Immature natural killer cell (primary cell): Measurements from ENCODE around the gene RTKN. TPM values are rescaled to one million over a fixed set of nuclear protein-coding genes. Genes with fewer than 3 reads are reported as not detected.
"Not testable (repeated sequence)": the region's sequence is repeated elsewhere in the genome, so short reads cannot be mapped to it uniquely, and the experiment has no call there.

Source experiments
- DNase-seq, 3 donors: peaks; one replicate each; pipeline ENCODE4 v3.0.0; 2022; ENCODE audit warnings: mixed read lengths in 1 of 3
- H3K27ac Mint-ChIP-seq, 6 donors: one replicate each; pipeline ENCODE4 v1.8.0; 2020; ENCODE audit warnings: mixed read lengths in 6 of 6, mild to moderate bottlenecking in 5 of 6, inconsistent platforms in 4 of 6, moderate library complexity in 3 of 6
- H3K27me3 Mint-ChIP-seq, 3 donors: one replicate each; pipeline ENCODE4 v1.8.0; 2020 to 2021; ENCODE audit warnings: low read depth in 3 of 3, mild to moderate bottlenecking in 3 of 3, mixed read lengths in 3 of 3, moderate library complexity in 3 of 3, inconsistent platforms in 1 of 3
- H3K36me3 Mint-ChIP-seq, 3 donors: one replicate each; pipeline ENCODE4 v1.8.0; 2020; ENCODE audit warnings: mixed read lengths in 3 of 3, inconsistent platforms in 2 of 3, mild to moderate bottlenecking in 2 of 3
- H3K4me1 Mint-ChIP-seq, 2 donors: one replicate each; pipeline ENCODE4 v1.8.0; 2020; ENCODE audit warnings: inconsistent platforms in 2 of 2, mild to moderate bottlenecking in 2 of 2, mixed read lengths in 2 of 2, moderate library complexity in 1 of 2
- H3K4me3 Mint-ChIP-seq, 5 donors: one replicate each; pipeline ENCODE4 v1.8.0; 2020; ENCODE audit warnings: mild to moderate bottlenecking in 5 of 5, mixed read lengths in 5 of 5, inconsistent platforms in 3 of 5, moderate library complexity in 3 of 5
- H3K9me3 Mint-ChIP-seq, 6 donors: one replicate each; pipeline ENCODE4 v1.8.0; 2020; ENCODE audit warnings: mild to moderate bottlenecking in 6 of 6, mixed read lengths in 6 of 6, inconsistent platforms in 4 of 6, moderate library complexity in 3 of 6
- polyA plus RNA-seq, 3 donors: library from polyadenylated mRNA; unstranded; fragments of 300-500 nt; fragmentation: Illumina TruSeq; gene quantifications; one replicate each; pipeline ENCODE4 v1.2.3, GENCODE V29; 2021

The RTKN gene, protein sequence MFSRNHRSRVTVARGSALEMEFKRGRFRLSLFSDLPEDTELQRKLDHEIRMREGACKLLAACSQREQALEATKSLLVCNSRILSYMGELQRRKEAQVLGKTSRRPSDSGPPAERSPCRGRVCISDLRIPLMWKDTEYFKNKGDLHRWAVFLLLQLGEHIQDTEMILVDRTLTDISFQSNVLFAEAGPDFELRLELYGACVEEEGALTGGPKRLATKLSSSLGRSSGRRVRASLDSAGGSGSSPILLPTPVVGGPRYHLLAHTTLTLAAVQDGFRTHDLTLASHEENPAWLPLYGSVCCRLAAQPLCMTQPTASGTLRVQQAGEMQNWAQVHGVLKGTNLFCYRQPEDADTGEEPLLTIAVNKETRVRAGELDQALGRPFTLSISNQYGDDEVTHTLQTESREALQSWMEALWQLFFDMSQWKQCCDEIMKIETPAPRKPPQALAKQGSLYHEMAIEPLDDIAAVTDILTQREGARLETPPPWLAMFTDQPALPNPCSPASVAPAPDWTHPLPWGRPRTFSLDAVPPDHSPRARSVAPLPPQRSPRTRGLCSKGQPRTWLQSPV
- polyA plus RNA-seq: 10 to 100 TPM in 1 of 3 donors, 1 to 10 TPM in 2; 5.8 to 10.8 (median 8.4) TPM

- peaks cover 3 to 8% (median 5%) of the 10 kb centered on the region in 3 donors for H3K27me3 Mint-ChIP-seq
- peak within 1 kb of the TSS in 4 of 6 donors; percentile 57 to 88 (median 82) for H3K27ac Mint-ChIP-seq
- no peaks in the 10 kb centered on the region for H3K9me3 Mint-ChIP-seq
- no peaks in the 10 kb centered on the region for H3K36me3 Mint-ChIP-seq
- peak within 1 kb of the TSS; percentile 81 to 89 (median 83) for H3K4me3 Mint-ChIP-seq
- peak; percentile 43 to 70 (median 67) for DNase-seq
- peaks cover 27 to 29% of the 10 kb centered on the region in 2 donors for H3K4me1 Mint-ChIP-seq
Measured at GRCh38 chr2:74441690-74442482, at the start of gene RTKN. RTKN (minus strand) TSS chr2:74441937; CDS start chr2:74441816, 121 bp downstream.

DNA sequence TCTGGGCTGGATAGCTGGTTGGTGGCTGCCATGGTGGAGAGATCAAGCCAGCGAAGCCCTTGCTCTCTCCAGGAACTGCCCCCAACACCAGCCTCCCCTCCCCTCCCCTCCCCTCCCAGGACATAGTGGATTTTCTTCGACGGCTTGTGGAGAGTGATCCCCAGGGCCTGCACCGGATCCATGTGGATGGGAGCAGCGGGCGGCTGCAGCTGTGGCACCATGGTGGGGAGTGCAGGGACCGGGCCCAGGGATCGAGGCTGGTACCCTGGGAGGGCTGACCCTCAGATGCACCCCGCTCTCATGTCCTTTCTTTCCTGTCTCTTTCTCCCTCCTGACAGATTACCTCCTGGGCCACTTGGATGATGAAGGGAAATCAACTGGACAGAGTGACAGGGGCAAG, 48.2 kb upstream of the RTKN start:
- H3K4me3 Mint-ChIP-seq: no peak overlapping the region
- H3K27ac Mint-ChIP-seq: no peak overlapping the region
- DNase-seq: no peak
- peaks cover 29 to 44% (median 30%) of the 10 kb centered on the region in 3 donors for H3K36me3 Mint-ChIP-seq
- H3K4me1 Mint-ChIP-seq: peaks cover 0 to 2% of the 10 kb centered on the region in 2 donors
- peaks cover 0 to under 1% (median 0%) of the 10 kb centered on the region in 3 donors for H3K27me3 Mint-ChIP-seq
- no peaks in the 10 kb centered on the region for H3K9me3 Mint-ChIP-seq

GRCh38 chr2:74488643-74489481, 47.1 kb upstream of the RTKN start:
- no peak overlapping the region for H3K4me3 Mint-ChIP-seq
- H3K36me3 Mint-ChIP-seq: peaks cover 25 to 39% (median 25%) of the 10 kb centered on the region in 3 donors
- no peaks in the 10 kb centered on the region for H3K9me3 Mint-ChIP-seq
- no peak for DNase-seq
- no peaks in the 10 kb centered on the region for H3K27me3 Mint-ChIP-seq
- H3K4me1 Mint-ChIP-seq: peaks cover 3 to 5% of the 10 kb centered on the region in 2 donors
- peak overlapping the region in 1 of 6 donors; percentile 66 for H3K27ac Mint-ChIP-seq

DNA sequence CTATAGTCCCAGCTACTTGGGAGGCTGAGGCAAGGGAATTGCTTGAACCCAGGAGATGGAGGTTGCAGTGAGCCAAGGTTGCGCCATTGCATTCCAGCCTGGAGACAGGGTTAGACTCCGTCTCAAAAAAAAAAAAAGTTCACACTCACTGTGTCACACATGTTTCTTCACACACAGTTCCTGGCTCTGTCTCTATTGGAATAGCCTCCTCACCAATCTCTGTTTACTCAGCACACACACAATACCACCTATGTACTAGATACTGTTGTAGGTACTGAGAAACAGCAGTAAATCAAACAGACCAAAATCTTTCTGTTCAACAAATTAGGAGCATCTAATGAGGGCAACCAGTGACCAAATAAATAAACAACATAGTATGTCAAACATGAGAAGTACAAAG, 44.4 kb upstream of the RTKN start:
- Mint-ChIP-seq H3K4me3 (no peak overlapping the region), H3K27me3 (peaks cover 0 to 5% (median 2%) of the 10 kb centered on the region in 3 donors), H3K9me3 (no peaks in the 10 kb centered on the region), H3K27ac (no peak overlapping the region), H3K36me3 (peaks cover 21 to 28% (median 23%) of the 10 kb centered on the region in 3 donors), H3K4me1 (peaks cover 22 to 27% of the 10 kb centered on the region in 2 donors)
- DNase-seq: no peak

- peaks cover 35 to 40% of the 10 kb centered on the region in 2 donors for H3K4me1 Mint-ChIP-seq
Measured at GRCh38 chr2:74483675-74484164, 42.0 kb upstream of the RTKN start.

GRCh38 chr2:74482801-74483674, 41.3 kb upstream of the RTKN start, which contains the start of the genes CCDC142 and TTC31:
CCDC142 (minus strand) TSS chr2:74482998; CDS start chr2:74482837, 161 bp downstream.
TTC31 (plus strand) TSS chr2:74483081; CDS start chr2:74483096, 15 bp downstream.
- Mint-ChIP-seq H3K9me3 (no peaks in the 10 kb centered on the region), H3K27ac (peak within 1 kb of the TSS; percentile 90 to 100 (median 99)), H3K4me3 (peak within 1 kb of the TSS; percentile 97 to 100 (median 99)), H3K36me3 (peaks cover 6 to 14% (median 8%) of the 10 kb centered on the region in 3 donors), H3K27me3 (peaks cover 0 to 5% (median 4%) of the 10 kb centered on the region in 3 donors), H3K4me1 (peaks cover 35 to 40% of the 10 kb centered on the region in 2 donors)
- peak; percentile 94 to 96 (median 95) for DNase-seq

More at GRCh38 chr2:74483675-74484164, 42.0 kb upstream of the RTKN start:
- DNase-seq, H3K27me3 Mint-ChIP-seq, H3K9me3 Mint-ChIP-seq: not testable (repeated sequence)
- H3K4me3 Mint-ChIP-seq: peak overlapping the region; percentile 97 to 100 (median 99)
- peaks cover 6 to 14% (median 8%) of the 10 kb centered on the region in 3 donors for H3K36me3 Mint-ChIP-seq
- H3K27ac Mint-ChIP-seq: peak overlapping the region; percentile 90 to 100 (median 99)

GRCh38 chr2:74481961-74482800, 40.4 kb upstream of the RTKN start:
- peak overlapping the region; percentile 97 to 100 (median 99) for H3K4me3 Mint-ChIP-seq
- peak in 1 of 3 donors; percentile 76 for DNase-seq
- peaks cover 35 to 40% of the 10 kb centered on the region in 2 donors for H3K4me1 Mint-ChIP-seq
- H3K27ac Mint-ChIP-seq: peak overlapping the region; percentile 90 to 100 (median 99)
- peaks cover 0 to 5% (median 4%) of the 10 kb centered on the region in 3 donors for H3K27me3 Mint-ChIP-seq
- no peaks in the 10 kb centered on the region for H3K9me3 Mint-ChIP-seq
- peaks cover 6 to 20% (median 12%) of the 10 kb centered on the region in 3 donors for H3K36me3 Mint-ChIP-seq

- peak overlapping the region; percentile 7 to 100 (median 66) for H3K27ac Mint-ChIP-seq
- H3K9me3 Mint-ChIP-seq: no peaks in the 10 kb centered on the region
- peaks cover 33 to 40% of the 10 kb centered on the region in 2 donors for H3K4me1 Mint-ChIP-seq
- peaks cover 3 to 14% (median 8%) of the 10 kb centered on the region in 3 donors for H3K36me3 Mint-ChIP-seq
- peak overlapping the region; percentile 73 to 100 (median 98) for H3K4me3 Mint-ChIP-seq
- peaks cover 0 to 5% (median 4%) of the 10 kb centered on the region in 3 donors for H3K27me3 Mint-ChIP-seq
- no peak for DNase-seq
Measured at GRCh38 chr2:74481431-74481830, 39.7 kb upstream of the RTKN start.

GRCh38 chr2:74474899-74475298, 33.2 kb upstream of the RTKN start:
- peaks cover 9 to 22% (median 17%) of the 10 kb centered on the region in 3 donors for H3K27me3 Mint-ChIP-seq
- no peak overlapping the region for H3K4me3 Mint-ChIP-seq
- H3K9me3 Mint-ChIP-seq: no peaks in the 10 kb centered on the region
- peak overlapping the region in 1 of 6 donors; percentile 51 for H3K27ac Mint-ChIP-seq
- peaks cover 28 to 29% of the 10 kb centered on the region in 2 donors for H3K4me1 Mint-ChIP-seq
- peaks cover 7 to 18% (median 8%) of the 10 kb centered on the region in 3 donors for H3K36me3 Mint-ChIP-seq
- DNase-seq: no peak

- Mint-ChIP-seq H3K27me3 (peaks cover 9 to 22% (median 17%) of the 10 kb centered on the region in 3 donors), H3K4me3 (peak overlapping the region in 1 of 5 donors; percentile 25), H3K4me1 (peaks cover 27 to 28% of the 10 kb centered on the region in 2 donors), H3K27ac (peak overlapping the region in 4 of 6 donors; percentile 45 to 71 (median 63)), H3K9me3 (no peaks in the 10 kb centered on the region), H3K36me3 (peaks cover 7 to 16% (median 8%) of the 10 kb centered on the region in 3 donors)
- DNase-seq: no peak
Measured at GRCh38 chr2:74474481-74474880, 32.7 kb upstream of the RTKN start.

DNA sequence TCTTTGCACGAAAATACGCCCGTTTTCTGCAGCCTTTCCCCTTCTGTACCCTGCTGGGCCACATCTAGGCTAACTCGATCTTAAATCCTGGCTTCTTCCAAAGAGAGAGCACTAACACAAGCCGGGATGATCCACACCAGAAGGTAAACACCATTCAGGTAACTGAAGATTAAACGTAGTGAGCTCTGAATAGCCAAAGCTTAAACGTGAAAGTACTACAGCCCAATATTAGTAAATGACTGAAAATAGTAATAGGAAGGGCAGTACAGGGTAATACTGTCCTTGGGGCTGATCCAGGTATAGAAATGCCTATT, 31.2 kb upstream of the RTKN start:
- Mint-ChIP-seq H3K27me3 (peaks cover 9 to 22% (median 17%) of the 10 kb centered on the region in 3 donors), H3K36me3 (peaks cover 7 to 16% (median 8%) of the 10 kb centered on the region in 3 donors), H3K4me1 (peaks cover 27 to 28% of the 10 kb centered on the region in 2 donors), H3K4me3 (peak overlapping the region; percentile 90 to 99 (median 97)), H3K27ac (peak overlapping the region; percentile 94 to 100 (median 100)), H3K9me3 (no peaks in the 10 kb centered on the region)
- DNase-seq: no peak
